Urinary bladder (tissue), 4 donors: ENCODE measurements around the gene PRTFDC1. TPM values are rescaled to one million over a fixed set of nuclear protein-coding genes. Genes with fewer than 3 reads are reported as not detected.

Experiments
- DNase-seq: peaks from one replicate; pipeline ENCODE4 v3.0.0-alpha.2; 2015; ENCODE audit errors: extremely low spot score
- H3K27ac ChIP-seq: one replicate; pipeline ENCODE4 v1.5.1; 2013; ENCODE audit warnings: low read depth, mild to moderate bottlenecking, moderate library complexity
- H3K36me3 ChIP-seq: one replicate; pipeline ENCODE4 v1.6.1; 2013; ENCODE audit warnings: mild to moderate bottlenecking, moderate library complexity; ENCODE audit not compliant: insufficient read depth
- H3K4me1 ChIP-seq: one replicate; pipeline ENCODE4 v1.6.1; 2013; ENCODE audit warnings: mild to moderate bottlenecking, moderate library complexity; ENCODE audit not compliant: insufficient read depth
- H3K4me3 ChIP-seq: one replicate; pipeline ENCODE4 v1.5.1; 2013; ENCODE audit warnings: low read depth, low read length
- WGBS: extraction: QIAGEN DNeasy Blood & Tissue Kit; methylation state at CpG from one replicate; pipeline ENCODE4 v1.1.7; 2013; 5-methylcytosine and 5-hydroxymethylcytosine counted together
- polyA plus RNA-seq: library from polyadenylated mRNA; stranded (reverse); fragments of 200-250 nt; gene quantifications from one replicate; pipeline ENCODE4 v1.2.3, GENCODE V29; 2013
- small RNA-seq: library from RNA; depleted of rRNA; stranded (forward); fragments of <200 nt; gene quantifications from one replicate; pipeline ENCODE3, GENCODE V24; 2014
- total RNA-seq: library from RNA; depleted of rRNA; stranded (reverse); fragments of >200 nt; gene quantifications from one replicate; pipeline ENCODE4 v1.2.3, GENCODE V29; 2014
- donor health status: healthy with polysubstance abuse.
- donor health status: healthy.

The PRTFDC1 gene
- total and polyA plus RNA-seq, 2 donors: 14.6 to 29.2 TPM

DNA sequence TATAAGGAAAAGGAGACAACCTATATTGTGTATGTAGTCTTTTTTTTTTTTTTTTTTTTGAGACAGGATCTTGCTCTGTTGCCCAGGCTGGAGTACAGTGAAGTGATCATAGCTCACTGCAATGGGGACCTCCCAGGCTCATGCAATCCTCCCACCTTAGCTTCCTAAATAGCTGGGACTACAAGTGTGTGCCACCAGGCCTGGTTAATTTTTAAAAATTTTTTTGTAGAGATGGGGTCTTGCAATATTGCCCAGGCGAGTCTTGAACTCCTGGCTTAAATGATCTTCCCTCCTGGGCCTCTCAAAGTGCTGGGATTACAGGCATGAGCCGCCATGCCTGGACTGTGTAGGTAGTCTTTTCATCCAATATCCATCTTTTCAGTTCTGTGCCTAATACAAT lies 150.0 kb downstream of the PRTFDC1 start:
- H3K36me3 ChIP-seq: no peaks in the 10 kb centered on the region
- 96% methylated on average over 2 of the region's 2 CpGs for WGBS
- no peak for DNase-seq
- no peak overlapping the region for H3K27ac ChIP-seq
- H3K4me1 ChIP-seq: no peaks in the 10 kb centered on the region
- no peak overlapping the region for H3K4me3 ChIP-seq

DNA sequence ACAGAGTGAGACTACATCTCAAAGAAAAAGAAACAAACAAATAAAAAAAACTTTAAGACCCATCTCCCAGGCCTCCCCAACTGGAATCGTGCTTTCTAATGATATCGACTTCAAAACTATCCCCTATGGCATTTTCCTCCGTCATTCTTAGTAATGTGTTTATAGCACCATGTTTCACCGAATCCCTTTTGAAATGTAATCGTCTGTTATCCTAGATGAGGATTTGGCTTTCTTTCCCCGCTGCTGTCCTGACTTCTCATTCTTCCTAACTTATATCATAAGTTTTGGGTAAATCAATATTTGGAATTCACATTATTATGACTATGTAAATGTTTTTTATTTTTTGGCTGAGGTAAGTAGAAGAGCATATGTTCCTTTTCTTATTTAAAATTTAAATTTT lies 151.5 kb downstream of the PRTFDC1 start:
- no peaks in the 10 kb centered on the region for H3K36me3 ChIP-seq
- DNase-seq: no peak
- 64% methylated on average over 6 of the region's 6 CpGs for WGBS
- no peak overlapping the region for H3K4me3 ChIP-seq
- H3K4me1 ChIP-seq: no peaks in the 10 kb centered on the region
- H3K27ac ChIP-seq: no peak overlapping the region

Small RNA genes lying within 50 kb of the gene (small RNA-seq; reads per million reads assigned to genes)
- gene AL512598.1: not detected
- gene RN7SKP241: not detected

Other genes starting within 250 kb of the PRTFDC1 start
- 233 TPM for gene ARHGAP21, start 228.7 kb downstream of the PRTFDC1 start, total RNA-seq
- gene ARHGAP21, start 228.7 kb downstream of the PRTFDC1 start, polyA plus RNA-seq: 33.7 TPM
- 0.95 TPM for gene ENKUR, start 63.6 kb upstream of the PRTFDC1 start, total RNA-seq
- 0.03 TPM for gene ENKUR, start 63.6 kb upstream of the PRTFDC1 start, polyA plus RNA-seq
- 10.9 TPM for gene THNSL1, start 64.0 kb upstream of the PRTFDC1 start, total RNA-seq
- gene THNSL1, start 64.0 kb upstream of the PRTFDC1 start, polyA plus RNA-seq: 2.1 TPM
- 0.69 TPM for gene GPR158, start 222.4 kb upstream of the PRTFDC1 start, total RNA-seq
- gene GPR158, start 222.4 kb upstream of the PRTFDC1 start, polyA plus RNA-seq: 0.14 TPM